Neural progenitor cell (in vitro differentiated cells): ENCODE results near the gene TOR4A. TPM values are rescaled to one million over a fixed set of nuclear protein-coding genes. Genes with fewer than 3 reads are reported as not detected.

ENCODE experiments used
- DNase-seq: peaks from one replicate; pipeline ENCODE4 v3.0.0-alpha.2; 2016; ENCODE audit warnings: low spot score
- H2AFZ ChIP-seq: fragments of 200-600 bp; sonication (generic); replicated peaks from 2 replicates; pipeline ENCODE4 v1.6.1; 2016; ENCODE audit warnings: antibody characterized with exemption
- H3F3A ChIP-seq: fragments of 200-600 bp; sonication (generic); 2 replicates; pipeline ENCODE4 v1.6.1; 2016; ENCODE audit warnings: antibody characterized with exemption, low read depth
- H3K27ac ChIP-seq: fragments of 200-600 bp; sonication (generic); 2 replicates; pipeline ENCODE4 v1.5.1; 2016; ENCODE audit warnings: mild to moderate bottlenecking
- H3K27me3 ChIP-seq: fragments of 200-600 bp; sonication (generic); 2 replicates; pipeline ENCODE4 v1.6.1; 2016; ENCODE audit warnings: mild to moderate bottlenecking, moderate library complexity
- H3K36me3 ChIP-seq: fragments of 200-600 bp; sonication (generic); 2 replicates; pipeline ENCODE4 v1.5.1; 2016
- H3K4me1 ChIP-seq: fragments of 200-600 bp; sonication (generic); 2 replicates; pipeline ENCODE4 v1.6.1; 2016; ENCODE audit warnings: mixed run types
- H3K4me2 ChIP-seq: fragments of 200-600 bp; sonication (generic); 2 replicates; pipeline ENCODE4 v1.6.1; 2016
- H3K4me3 ChIP-seq: fragments of 200-600 bp; sonication (generic); 2 replicates; pipeline ENCODE4 v1.5.1; 2016
- H3K79me2 ChIP-seq: fragments of 200-600 bp; sonication (generic); 2 replicates; pipeline ENCODE4 v1.6.1; 2016; ENCODE audit warnings: low read depth
- H3K9ac ChIP-seq: fragments of 200-600 bp; sonication (generic); 2 replicates; pipeline ENCODE4 v1.6.1; 2016
- H3K9me3 ChIP-seq: fragments of 200-600 bp; sonication (generic); 2 replicates; pipeline ENCODE4 v1.5.1; 2016; ENCODE audit warnings: low read depth
- H4K20me1 ChIP-seq: fragments of 200-600 bp; sonication (generic); 2 replicates; pipeline ENCODE4 v1.6.1; 2016; ENCODE audit warnings: low read depth
- H3K27ac Mint-ChIP-seq: 3 replicates; pipeline ENCODE4 v1.8.0; 2021; ENCODE audit warnings: mixed read lengths
- H3K27me3 Mint-ChIP-seq: 2 replicates; pipeline ENCODE4 v1.8.0; 2022; ENCODE audit warnings: low read depth, mild to moderate bottlenecking, inconsistent platforms, moderate library complexity, mixed read lengths; ENCODE audit not compliant: insufficient read depth
- H3K36me3 Mint-ChIP-seq: 3 replicates; pipeline ENCODE4 v1.8.0; 2021; ENCODE audit warnings: mixed read lengths
- H3K4me1 Mint-ChIP-seq: 3 replicates; pipeline ENCODE4 v1.8.0; 2021; ENCODE audit warnings: mixed read lengths
- H3K4me3 Mint-ChIP-seq: 3 replicates; pipeline ENCODE4 v1.8.0; 2021; ENCODE audit warnings: mild to moderate bottlenecking, moderate library complexity, mixed read lengths
- H3K9me3 Mint-ChIP-seq: 3 replicates; pipeline ENCODE4 v1.8.0; 2020; ENCODE audit warnings: mixed read lengths
- EZH2 ChIP-seq: fragments of 200-600 bp; sonication (generic); IDR thresholded peaks from 2 replicates; pipeline ENCODE4 v1.6.1; 2017; ENCODE audit warnings: antibody characterized with exemption, mild to moderate bottlenecking, moderate library complexity
- EZH2phosphoT487 ChIP-seq: fragments of 200-600 bp; sonication (generic); IDR thresholded peaks from 2 replicates; pipeline ENCODE4 v1.6.1; 2017; ENCODE audit warnings: antibody characterized with exemption
- total RNA-seq: library from RNA; depleted of rRNA; stranded (reverse); fragments of >200 nt; gene quantifications from 2 replicates; pipeline ENCODE4 v1.2.3, GENCODE V29; 2015; ENCODE audit warnings: low replicate concordance
- TF ChIP-seq, protein P1 (sequence below): fragments of 200-600 bp; sonication (generic); IDR thresholded peaks from 2 replicates; pipeline ENCODE4 v1.5.1; 2017; ENCODE audit warnings: antibody characterized with exemption, mild to moderate bottlenecking

The TOR4A gene
- total RNA-seq, 1 donor from 2014 or later = 0.39 TPM

DNA sequence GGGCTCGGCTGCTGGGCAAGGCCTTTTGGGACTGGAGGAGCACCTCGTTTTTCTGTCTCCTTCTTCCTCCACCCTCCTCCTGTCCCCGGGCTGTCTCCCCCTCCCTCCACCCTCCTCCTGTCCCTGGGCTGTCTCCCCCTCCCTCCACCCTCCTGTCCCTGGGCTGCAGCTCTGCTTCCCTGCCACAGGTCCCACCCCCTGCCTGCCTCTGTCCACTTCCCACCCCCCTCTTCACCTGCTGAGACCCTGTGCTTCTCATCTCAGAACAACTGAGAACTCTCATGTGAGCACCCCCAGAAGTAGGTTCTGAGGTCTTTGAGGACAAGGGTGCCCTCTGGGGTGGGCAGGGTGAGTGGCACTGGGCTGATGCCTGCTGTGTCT, 5.8 kb upstream of the TOR4A start:
- Mint-ChIP-seq H3K27me3 (peaks cover 8% of the 10 kb centered on the region), H3K4me3 (no peak overlapping the region), H3K4me1 (peaks cover 10% of the 10 kb centered on the region), H3K36me3 (peaks cover 8% of the 10 kb centered on the region), H3K9me3 (no peaks in the 10 kb centered on the region), H3K27ac (no peak overlapping the region)
- H3K4me3 ChIP-seq = no peak overlapping the region
- H3K27me3 ChIP-seq = no peaks in the 10 kb centered on the region
- peaks cover 7% of the 10 kb centered on the region for H3F3A ChIP-seq
- TF ChIP-seq, protein P1, sequence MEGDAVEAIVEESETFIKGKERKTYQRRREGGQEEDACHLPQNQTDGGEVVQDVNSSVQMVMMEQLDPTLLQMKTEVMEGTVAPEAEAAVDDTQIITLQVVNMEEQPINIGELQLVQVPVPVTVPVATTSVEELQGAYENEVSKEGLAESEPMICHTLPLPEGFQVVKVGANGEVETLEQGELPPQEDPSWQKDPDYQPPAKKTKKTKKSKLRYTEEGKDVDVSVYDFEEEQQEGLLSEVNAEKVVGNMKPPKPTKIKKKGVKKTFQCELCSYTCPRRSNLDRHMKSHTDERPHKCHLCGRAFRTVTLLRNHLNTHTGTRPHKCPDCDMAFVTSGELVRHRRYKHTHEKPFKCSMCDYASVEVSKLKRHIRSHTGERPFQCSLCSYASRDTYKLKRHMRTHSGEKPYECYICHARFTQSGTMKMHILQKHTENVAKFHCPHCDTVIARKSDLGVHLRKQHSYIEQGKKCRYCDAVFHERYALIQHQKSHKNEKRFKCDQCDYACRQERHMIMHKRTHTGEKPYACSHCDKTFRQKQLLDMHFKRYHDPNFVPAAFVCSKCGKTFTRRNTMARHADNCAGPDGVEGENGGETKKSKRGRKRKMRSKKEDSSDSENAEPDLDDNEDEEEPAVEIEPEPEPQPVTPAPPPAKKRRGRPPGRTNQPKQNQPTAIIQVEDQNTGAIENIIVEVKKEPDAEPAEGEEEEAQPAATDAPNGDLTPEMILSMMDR = no peak
- no peak overlapping the region for H3K9ac ChIP-seq
- H4K20me1 ChIP-seq = no peaks in the 10 kb centered on the region
- H3K4me1 ChIP-seq = peaks cover 6% of the 10 kb centered on the region
- H3K4me2 ChIP-seq = no peak overlapping the region
- no peak overlapping the region for H3K27ac ChIP-seq
- H3K36me3 ChIP-seq = no peaks in the 10 kb centered on the region
- H3K79me2 ChIP-seq = no peaks in the 10 kb centered on the region
- no peaks in the 10 kb centered on the region for H3K9me3 ChIP-seq
- no peak for DNase-seq
- H2AFZ ChIP-seq = no peak overlapping the region

DNA sequence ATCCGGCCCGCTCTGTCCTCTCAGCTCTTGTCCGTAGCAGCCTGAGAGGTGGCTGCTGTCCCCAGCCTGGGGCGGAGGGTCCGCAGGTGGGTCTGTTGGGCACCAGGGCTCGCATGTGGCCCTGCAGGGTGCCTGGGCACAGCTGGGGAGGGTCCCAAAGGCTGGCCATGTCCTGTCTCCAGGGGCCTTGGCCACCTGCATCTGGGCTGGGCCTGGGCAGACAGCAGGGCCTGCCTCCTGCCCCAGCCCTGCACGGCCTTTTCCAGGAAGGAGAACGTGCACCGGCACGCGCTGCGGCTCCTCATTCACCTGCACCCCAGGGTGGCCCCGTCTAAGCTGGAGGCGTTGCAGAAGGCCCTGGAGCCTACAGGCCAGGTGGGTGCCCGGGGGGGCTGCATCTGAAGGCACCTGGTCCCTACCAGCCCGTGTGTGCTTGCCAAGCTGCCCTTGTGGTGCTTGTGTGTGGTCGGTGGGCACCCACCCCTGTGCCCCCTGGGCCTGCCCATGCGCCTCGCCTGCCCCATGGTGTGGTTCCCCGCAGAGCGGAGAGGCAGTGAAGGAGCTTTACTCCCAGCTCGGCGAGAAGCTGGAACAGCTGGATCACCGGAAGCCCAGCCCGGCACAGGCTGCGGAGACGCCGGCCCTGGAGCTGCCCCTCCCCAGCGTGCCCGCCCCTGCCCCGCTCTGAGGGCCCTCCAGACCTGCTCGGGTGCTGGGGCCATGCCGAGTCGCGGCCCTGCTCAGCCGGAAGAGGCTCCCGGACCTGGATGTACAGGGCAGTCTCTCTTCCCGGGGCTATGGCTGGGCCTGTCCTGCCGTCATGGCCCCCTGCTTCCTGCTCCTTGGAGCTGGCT, 5.1 kb upstream of the TOR4A start:
- Histone ChIP-seq H3K36me3 (no peaks in the 10 kb centered on the region), H3K4me3 (no peak overlapping the region), H4K20me1 (no peaks in the 10 kb centered on the region), H3K4me2 (no peak overlapping the region), H3K9me3 (no peaks in the 10 kb centered on the region), H3K27me3 (no peaks in the 10 kb centered on the region), H3K79me2 (no peaks in the 10 kb centered on the region), H3F3A (peaks cover 14% of the 10 kb centered on the region), H3K9ac (no peak overlapping the region), H3K27ac (no peak overlapping the region), H2AFZ (no peak overlapping the region), H3K4me1 (peaks cover 14% of the 10 kb centered on the region)
- H3K4me3 Mint-ChIP-seq = no peak overlapping the region
- H3K4me1 Mint-ChIP-seq = peaks cover 14% of the 10 kb centered on the region
- H3K9me3 Mint-ChIP-seq = no peaks in the 10 kb centered on the region
- DNase-seq = no peak
- peaks cover 8% of the 10 kb centered on the region for H3K27me3 Mint-ChIP-seq
- peaks cover 8% of the 10 kb centered on the region for H3K36me3 Mint-ChIP-seq
- TF ChIP-seq, protein P1 = no peak
- TF ChIP-seq EZH2phosphoT487 (no peak), EZH2 (no peak)
- H3K27ac Mint-ChIP-seq = no peak overlapping the region

DNA sequence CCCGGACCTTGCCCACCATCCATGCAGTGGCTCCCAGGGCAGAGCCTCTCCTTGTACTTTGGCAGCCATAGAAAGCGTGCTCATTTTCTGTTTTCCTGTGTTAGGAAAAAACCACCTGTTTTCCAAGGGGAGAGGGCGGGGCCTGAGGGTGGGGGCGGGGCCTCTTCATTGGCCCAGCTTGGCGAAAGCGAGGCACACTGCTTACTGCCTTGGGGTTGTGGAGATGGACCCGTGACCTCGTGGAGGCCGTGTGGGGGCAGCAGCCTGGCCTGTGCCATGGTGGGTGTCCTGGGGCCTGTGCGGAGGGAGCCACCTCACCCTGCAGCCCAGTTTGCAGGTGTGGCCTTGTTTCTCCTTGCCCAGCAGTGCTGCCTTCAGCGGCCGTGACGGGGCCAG, 4.4 kb upstream of the TOR4A start:
- Mint-ChIP-seq H3K27me3 (peaks cover 8% of the 10 kb centered on the region), H3K9me3 (no peaks in the 10 kb centered on the region), H3K4me3 (no peak overlapping the region), H3K4me1 (peaks cover 14% of the 10 kb centered on the region), H3K36me3 (peaks cover 5% of the 10 kb centered on the region), H3K27ac (no peak overlapping the region)
- Histone ChIP-seq H2AFZ (no peak overlapping the region), H3F3A (peaks cover 17% of the 10 kb centered on the region), H3K36me3 (no peaks in the 10 kb centered on the region), H3K27ac (no peak overlapping the region), H3K79me2 (no peaks in the 10 kb centered on the region), H3K27me3 (peaks cover 4% of the 10 kb centered on the region), H3K4me2 (no peak overlapping the region), H4K20me1 (no peaks in the 10 kb centered on the region), H3K4me1 (peaks cover 20% of the 10 kb centered on the region), H3K4me3 (no peak overlapping the region), H3K9ac (no peak overlapping the region), H3K9me3 (no peaks in the 10 kb centered on the region)
- DNase-seq = no peak
- TF ChIP-seq EZH2 (no peak), EZH2phosphoT487 (no peak)
- TF ChIP-seq, protein P1 = no peak
